HG03460 (cell line): ENCODE results near the gene TP53I13.

Source experiments
- ATAC-seq: cut with Tn5 transposase; IDR thresholded peaks from one replicate; pipeline ENCODE4 v1.9.1; 2021; ENCODE audit not compliant: unreplicated experiment

TP53I13 gene

DNA sequence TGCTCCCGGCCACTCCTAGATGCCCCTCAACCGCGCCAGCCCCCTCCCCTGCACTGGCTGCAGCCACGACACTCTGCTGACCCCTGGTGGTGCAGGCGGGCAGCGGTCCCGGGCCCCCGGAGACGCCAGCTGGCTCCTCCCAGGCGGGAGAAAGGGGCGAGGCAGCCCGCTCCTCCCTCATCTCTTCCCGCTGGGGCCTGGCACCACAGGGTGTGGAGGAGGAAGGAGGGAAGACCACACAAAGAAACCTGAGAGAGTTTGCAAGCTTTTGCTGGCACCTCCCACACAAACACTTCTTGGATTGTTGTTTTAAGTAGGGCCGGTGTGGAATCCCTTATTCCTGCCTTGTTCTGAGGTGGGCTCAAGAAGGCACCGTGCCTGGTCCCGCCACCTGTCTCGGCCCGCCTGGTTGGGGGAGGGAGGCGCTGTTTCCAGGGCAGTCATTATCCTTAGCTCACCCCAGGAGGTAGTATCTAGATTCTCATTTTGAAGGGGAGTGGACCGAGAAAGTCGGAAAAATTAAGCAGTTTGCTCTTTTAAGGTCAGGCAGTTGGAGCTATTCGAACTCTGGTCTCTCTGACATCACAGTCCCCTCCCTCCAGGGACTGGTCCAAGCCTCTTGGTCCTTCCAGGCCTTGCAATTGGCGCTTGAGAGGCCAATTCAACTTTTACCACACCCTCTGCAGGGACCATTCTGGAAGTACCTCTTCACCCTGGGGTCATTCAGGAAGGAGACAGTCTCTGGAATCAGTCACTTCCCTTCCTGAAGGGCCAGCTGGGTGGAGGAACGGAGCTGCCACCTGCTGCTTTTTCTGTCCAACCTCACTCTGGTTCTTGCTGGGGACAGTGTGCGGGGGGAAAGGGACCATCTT lies 23.5 kb downstream of the TP53I13 start:
- no peak for ATAC-seq

GRCh38 chr17:29592850-29593551 lies 24.5 kb downstream of the TP53I13 start, which contains the start of gene ANKRD13B:
TSS of gene ANKRD13B (plus strand) at chr17:29593132. CDS start at chr17:29593622, 490 bp downstream.
- no peak for ATAC-seq

DNA sequence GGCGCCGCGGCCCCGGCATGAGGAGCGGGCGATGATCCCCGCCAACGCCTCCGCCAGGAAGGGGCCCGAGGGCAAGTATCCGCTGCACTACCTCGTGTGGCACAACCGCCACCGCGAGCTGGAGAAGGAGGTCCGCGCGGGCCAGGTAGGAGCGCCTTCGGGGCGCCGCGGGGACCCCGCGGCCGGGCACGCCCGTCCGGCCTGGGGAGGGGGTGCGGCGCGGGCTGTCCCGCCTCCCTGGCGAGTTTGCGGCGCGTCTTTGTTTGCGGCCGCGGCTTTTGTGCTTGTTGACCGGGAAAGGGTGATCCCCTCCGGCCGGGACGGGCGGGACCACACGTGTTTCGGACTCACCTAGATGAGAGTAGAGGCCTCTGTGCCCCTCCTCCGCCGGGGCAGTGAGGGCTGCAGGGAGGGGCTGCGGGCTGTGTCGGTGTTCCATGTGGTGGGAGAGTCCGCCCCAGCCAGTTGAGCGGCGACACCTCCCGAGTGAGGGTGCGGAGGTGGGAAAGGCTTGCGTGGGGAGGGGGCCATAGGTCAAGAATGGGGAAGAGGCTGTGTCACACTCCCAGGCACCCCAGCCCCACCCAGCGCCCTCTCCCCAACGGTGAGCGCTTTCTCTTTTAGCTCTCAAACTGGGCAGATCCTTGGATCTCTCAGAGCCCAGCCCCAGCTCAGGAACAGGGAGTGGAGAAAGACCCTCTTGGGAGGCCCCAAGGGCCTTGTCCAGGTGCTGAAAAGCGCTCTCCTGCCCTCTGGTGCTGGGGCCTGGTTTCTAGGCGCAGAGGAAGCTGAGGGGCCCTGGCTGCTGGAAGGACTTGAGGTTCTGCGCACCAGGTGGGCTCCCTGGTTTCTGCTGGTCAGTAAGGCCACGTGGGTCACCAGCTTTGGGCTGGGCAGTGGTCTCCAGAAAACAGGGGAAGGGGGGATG lies 25.4 kb downstream of the TP53I13 start:
- ATAC-seq: no peak

GRCh38 chr17:29594519-29595090 lies 26.1 kb downstream of the TP53I13 start:
- no peak for ATAC-seq

GRCh38 chr17:29595107-29595942 lies 26.8 kb downstream of the TP53I13 start:
- ATAC-seq: no peak

- ATAC-seq: no peak
Observed at GRCh38 chr17:29595943-29596774, 27.7 kb downstream of the TP53I13 start.

GRCh38 chr17:29596811-29597210 lies 28.3 kb downstream of the TP53I13 start:
- no peak for ATAC-seq

GRCh38 chr17:29597361-29598172 lies 29.1 kb downstream of the TP53I13 start:
- no peak for ATAC-seq

GRCh38 chr17:29603109-29603674 lies 34.7 kb downstream of the TP53I13 start:
- no peak for ATAC-seq

DNA sequence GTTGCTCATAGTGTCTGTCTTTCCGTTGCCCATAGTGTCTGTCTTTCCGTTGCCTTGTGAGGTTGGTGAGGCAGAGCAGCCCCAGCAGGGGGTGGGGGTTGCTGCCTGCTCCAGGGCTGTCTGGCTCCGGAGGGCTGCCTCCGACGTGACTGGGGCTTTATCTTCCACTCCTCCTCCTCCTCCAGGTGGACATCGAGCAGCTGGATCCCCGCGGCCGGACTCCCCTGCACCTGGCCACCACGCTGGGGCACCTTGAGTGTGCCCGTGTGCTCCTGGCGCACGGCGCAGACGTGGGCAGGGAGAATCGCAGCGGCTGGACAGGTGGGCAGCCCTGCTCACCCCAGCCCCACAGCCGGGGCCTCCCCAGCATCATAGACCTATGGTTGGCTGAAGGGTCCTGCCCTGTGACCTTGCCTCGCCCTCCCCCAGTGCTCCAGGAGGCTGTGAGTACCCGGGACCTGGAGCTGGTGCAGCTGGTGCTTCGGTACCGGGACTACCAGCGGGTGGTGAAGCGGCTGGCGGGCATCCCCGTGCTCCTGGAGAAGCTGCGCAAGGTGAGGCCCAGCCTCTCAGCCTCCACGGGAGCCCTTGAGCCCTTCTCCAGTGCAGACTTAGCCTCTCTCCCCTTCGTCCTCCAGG lies 39.2 kb downstream of the TP53I13 start:
- no peak for ATAC-seq

DNA sequence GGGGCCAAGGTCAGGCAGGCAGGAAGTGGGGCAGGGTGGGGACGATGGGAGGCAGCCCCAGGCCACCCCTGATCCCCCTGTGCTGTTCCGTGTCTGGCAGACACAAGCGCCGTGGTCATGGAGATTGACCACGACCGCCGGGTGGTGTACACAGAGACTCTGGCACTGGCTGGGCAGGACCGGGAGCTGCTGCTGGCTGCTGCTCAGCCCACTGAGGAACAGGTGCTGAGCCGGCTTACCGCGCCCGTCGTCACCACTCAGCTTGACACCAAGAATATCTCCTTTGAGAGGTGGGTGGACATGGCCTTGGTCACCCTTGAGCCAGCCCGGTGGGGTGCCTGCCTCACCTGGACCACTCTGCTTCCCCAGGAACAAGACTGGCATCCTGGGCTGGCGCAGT lies 40.5 kb downstream of the TP53I13 start:
- ATAC-seq: no peak

- ATAC-seq: no peak
Observed at GRCh38 chr17:29610395-29610794, 41.9 kb downstream of the TP53I13 start.

DNA sequence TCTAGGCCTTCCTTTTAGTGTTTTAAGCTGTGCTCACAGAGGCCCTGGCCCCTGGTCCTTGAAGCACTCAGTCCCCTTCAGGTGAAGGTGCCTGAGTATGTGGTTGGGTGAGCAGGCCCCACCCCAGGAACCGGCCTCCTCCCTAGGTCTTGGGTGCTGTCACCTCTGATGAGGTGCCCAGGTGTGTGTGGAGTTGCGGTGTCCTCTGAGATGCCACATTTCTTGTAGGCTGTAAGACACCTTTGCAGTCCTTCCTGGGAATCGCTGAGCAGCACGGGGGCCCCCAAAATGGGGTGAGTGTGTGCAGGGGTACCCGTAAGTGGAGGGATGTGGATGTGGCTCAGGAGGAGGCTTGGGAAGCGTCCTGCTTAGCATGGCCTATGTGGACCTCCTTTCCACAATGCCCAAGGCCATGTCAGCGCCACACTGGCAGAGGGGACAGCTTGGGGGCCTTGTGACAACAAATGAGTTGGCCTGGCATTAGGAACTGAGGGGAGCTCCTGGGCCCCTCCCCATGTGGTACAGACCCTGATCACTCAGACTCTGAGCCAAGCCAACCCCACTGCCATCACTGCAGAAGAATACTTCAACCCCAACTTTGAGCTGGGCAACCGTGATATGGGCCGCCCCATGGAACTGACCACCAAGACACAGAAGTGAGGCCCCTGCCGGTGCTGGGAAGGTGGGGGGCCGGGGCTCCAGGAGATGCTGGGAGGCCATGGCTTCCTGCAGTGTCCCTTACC lies 43.0 kb downstream of the TP53I13 start:
- no peak for ATAC-seq

DNA sequence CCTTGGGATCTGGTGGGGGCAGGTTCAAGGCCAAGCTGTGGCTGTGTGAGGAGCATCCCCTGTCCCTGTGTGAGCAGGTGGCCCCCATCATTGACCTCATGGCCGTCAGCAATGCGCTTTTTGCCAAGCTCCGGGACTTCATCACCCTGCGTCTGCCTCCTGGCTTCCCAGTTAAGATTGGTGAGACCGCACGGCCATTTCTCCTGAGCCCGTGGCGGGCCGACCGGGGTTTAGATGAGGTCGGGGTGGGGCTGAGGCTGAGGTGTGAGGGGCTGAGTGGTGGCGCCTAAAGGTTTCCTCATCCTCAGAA lies 43.5 kb downstream of the TP53I13 start:
- ATAC-seq: no peak

DNA sequence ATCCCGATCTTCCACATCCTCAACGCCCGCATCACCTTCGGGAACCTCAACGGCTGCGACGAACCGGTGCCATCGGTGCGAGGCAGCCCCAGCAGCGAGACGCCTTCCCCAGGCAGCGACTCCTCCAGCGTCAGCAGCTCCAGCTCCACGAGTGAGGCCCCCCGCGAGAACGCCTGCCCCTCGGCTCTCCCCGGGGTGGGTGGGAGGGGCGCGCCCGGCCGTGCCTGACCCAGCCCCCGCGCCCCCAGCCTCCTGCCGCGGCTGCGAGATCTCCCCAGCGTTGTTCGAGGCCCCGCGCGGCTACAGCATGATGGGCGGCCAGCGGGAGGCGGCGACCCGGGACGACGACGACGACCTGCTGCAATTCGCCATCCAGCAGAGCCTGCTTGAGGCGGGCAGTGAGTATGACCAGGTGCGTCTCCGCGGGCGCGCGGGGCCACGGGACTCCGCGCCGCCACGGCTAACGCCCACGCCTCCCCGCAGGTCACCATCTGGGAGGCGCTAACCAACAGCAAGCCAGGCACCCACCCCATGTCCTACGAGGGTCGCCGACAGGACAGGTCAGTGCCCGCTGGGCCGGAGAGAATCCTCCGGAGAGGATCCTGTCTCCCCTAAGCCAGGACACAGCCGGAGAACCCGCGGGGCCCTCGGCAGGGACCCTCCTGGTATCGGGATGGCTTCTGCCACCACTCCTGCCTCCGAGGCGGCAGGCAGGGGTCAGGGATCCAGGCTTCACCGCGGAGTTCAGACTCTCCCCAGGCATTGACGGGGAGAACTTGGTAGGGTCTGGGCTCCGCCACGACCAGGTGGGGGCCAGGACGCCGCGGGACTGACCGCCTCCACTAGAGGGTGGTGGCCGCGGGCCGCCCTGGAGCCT lies 44.1 kb downstream of the TP53I13 start:
- no peak for ATAC-seq

DNA sequence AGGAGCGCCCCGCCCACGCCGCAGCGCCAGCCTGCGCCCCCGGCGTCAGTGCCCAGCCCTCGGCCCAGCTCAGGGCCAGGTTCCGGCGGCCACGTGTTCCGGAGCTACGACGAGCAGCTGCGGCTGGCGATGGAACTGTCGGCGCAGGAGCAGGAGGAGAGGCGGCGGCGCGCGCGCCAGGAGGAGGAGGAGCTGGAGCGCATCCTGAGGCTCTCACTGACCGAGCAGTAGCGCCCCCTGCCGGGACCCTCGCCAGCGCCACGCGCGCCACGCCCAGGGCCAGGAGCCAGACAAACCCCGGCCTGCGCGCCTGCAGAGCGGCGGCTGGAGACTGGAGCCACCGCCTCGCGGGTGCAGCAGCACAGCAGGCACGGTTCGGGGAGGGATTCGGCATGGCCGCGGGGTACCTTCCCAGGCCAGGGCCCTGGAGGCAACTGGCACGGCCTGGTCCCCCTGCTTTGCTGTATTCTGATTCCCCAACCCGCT lies 44.9 kb downstream of the TP53I13 start:
- ATAC-seq: no peak
